AG09309 (cell line): ENCODE results near the gene MYO19.
A peak's percentile ranks its signal among the peaks of the same experiment; 100 is the strongest.

Source experiments
- DNase-seq: peaks from one replicate; pipeline ENCODE4 v3.0.0-alpha.2; 2010; ENCODE audit warnings: low read depth
- H3K4me3 ChIP-seq: 2 replicates; pipeline ENCODE4 v1.5.1; 2011; ENCODE audit warnings: mild to moderate bottlenecking, low read depth, low read length, moderate library complexity; ENCODE audit not compliant: control insufficient read depth
- CTCF ChIP-seq: IDR thresholded peaks from 2 replicates; pipeline ENCODE4 v1.5.1; 2011; ENCODE audit warnings: mild to moderate bottlenecking, low read depth, low read length, inconsistent platforms; ENCODE audit not compliant: insufficient read depth, control insufficient read depth; ENCODE audit errors: missing control alignments

Gene MYO19

GRCh38 chr17:36534840-36535668 lies at the start of gene MYO19, which contains the start of gene PIGW:
TSS of gene MYO19 (minus strand) at chr17:36534868. CDS start at chr17:36532538, 2,330 bp downstream.
TSS of gene PIGW (plus strand) at chr17:36534987. CDS start at chr17:36537102, 2,115 bp downstream.
- TF ChIP-seq CTCF = no peak
- H3K4me3 ChIP-seq = peak within 1 kb of the TSS; percentile 65
- DNase-seq = peak; percentile 25

- no peak for DNase-seq
- no peak overlapping the region for H3K4me3 ChIP-seq
- no peak for TF ChIP-seq CTCF
Observed at GRCh38 chr17:36583787-36584186, 49.1 kb upstream of the MYO19 start.

- no peak overlapping the region for H3K4me3 ChIP-seq
- DNase-seq = no peak
- no peak for TF ChIP-seq CTCF
Observed at GRCh38 chr17:36578671-36579070, 44.0 kb upstream of the MYO19 start.

GRCh38 chr17:36576793-36577192 lies 42.1 kb upstream of the MYO19 start:
- TF ChIP-seq CTCF = no peak
- DNase-seq = no peak
- no peak overlapping the region for H3K4me3 ChIP-seq

- no peak for DNase-seq
- no peak overlapping the region for H3K4me3 ChIP-seq
- no peak for TF ChIP-seq CTCF
Observed at GRCh38 chr17:36575028-36575427, 40.4 kb upstream of the MYO19 start.

GRCh38 chr17:36566081-36566480 lies 31.4 kb upstream of the MYO19 start:
- TF ChIP-seq CTCF = no peak
- DNase-seq = no peak
- no peak overlapping the region for H3K4me3 ChIP-seq
